Choroid plexus epithelial cell (primary cell): ENCODE results near the gene EMILIN2.

Source experiments
- DNase-seq: peaks from one replicate; pipeline ENCODE4 v3.0.0-alpha.2; 2010; ENCODE audit warnings: low read depth
- H3K4me3 ChIP-seq: 2 replicates; pipeline ENCODE4 v1.5.1; 2011; ENCODE audit warnings: low read depth, mild to moderate bottlenecking, control low read depth, low read length, moderate library complexity
- TF ChIP-seq, protein P1 (sequence below): conservative IDR thresholded peaks from 2 replicates; pipeline ENCODE4 v1.5.1; 2011; ENCODE audit warnings: low read depth, mild to moderate bottlenecking, control low read depth, inconsistent platforms, low read length, moderate library complexity

EMILIN2 gene

DNA sequence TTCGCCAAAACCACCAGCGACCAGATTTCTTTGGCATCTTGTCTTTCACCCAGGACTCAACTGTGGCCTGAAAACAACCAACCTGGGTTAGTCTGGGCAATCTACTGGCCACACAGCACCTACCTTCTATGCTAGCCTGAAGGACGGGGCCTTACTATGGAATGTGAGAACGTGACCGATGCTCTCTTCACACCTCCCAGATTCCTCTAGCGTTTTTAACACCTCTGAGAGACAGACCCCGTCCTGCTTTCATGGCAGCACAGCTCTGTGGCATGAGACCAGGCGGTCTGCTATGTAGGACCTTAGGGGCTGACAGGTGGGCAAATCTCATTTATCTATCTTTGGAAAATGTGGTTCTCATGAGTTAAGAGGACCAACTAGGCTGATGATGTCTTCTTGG, 80.9 kb downstream of the EMILIN2 start:
- H3K4me3 ChIP-seq = no peak overlapping the region
- TF ChIP-seq, protein P1, sequence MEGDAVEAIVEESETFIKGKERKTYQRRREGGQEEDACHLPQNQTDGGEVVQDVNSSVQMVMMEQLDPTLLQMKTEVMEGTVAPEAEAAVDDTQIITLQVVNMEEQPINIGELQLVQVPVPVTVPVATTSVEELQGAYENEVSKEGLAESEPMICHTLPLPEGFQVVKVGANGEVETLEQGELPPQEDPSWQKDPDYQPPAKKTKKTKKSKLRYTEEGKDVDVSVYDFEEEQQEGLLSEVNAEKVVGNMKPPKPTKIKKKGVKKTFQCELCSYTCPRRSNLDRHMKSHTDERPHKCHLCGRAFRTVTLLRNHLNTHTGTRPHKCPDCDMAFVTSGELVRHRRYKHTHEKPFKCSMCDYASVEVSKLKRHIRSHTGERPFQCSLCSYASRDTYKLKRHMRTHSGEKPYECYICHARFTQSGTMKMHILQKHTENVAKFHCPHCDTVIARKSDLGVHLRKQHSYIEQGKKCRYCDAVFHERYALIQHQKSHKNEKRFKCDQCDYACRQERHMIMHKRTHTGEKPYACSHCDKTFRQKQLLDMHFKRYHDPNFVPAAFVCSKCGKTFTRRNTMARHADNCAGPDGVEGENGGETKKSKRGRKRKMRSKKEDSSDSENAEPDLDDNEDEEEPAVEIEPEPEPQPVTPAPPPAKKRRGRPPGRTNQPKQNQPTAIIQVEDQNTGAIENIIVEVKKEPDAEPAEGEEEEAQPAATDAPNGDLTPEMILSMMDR = no peak

DNA sequence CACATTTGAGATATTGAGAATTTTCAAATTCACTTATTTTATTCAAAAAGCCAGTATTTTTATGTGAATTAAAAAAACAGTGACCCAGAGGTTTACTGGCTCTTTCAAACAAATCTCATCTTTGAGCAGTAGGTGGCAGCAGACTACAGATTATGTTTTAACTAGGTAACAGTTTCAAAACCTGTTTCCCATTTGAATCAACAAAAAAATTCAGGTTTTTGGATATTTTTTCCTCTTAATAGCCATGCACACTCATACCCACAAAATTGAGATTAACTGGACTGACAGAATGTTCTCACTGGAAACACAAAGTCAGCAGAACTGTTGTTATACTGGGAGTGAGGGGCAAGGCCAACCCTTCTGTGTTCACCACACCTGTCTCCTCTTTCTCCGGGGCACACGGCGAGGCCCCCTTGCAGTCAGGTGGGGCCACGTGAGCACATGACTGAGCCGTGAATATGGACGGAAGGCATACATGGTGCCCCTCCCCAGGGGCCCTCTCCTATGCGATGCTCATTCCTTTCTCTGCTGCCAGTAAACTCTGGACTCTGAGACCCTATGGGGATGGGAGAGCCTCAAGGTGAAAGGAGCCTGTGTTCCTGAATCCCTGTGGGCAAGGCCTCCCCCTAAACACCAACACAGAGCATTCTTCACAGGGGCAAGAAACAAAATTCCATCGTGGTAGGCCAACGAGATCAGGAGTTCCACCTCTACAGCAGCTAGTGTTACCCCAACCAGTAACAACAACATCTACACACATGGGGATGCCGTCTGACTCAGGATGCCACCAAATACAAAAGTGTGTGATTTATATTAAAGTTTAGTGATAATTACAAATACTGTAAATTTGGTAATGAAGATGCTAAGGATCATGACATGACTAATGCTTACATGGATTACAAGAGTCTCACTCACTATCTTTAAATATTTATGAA, 85.7 kb downstream of the EMILIN2 start:
- no peak overlapping the region for H3K4me3 ChIP-seq
- peak; percentile 83 for DNase-seq
- TF ChIP-seq, protein P1 = peak; percentile 64

More for the DNA sequence above, 80.9 kb downstream of the EMILIN2 start:
- DNase-seq = no peak

DNA sequence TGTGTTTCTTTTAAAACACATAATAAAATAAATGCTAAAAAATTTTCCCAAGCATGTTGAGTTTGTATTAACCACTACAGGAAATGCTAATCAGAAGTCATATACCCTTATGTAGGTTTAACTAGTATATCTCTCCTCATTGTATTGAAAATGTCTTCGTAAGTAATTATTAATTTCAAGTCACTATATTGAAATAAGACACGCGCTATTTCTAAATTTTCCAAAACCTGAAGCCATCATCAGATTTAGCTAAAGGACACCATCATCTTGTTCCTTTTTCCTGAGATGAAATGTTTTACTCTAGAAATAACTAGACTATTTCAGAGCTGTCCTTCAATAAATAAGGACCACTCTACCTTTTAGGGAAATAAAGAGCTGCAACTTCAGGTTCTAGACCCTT, 87.2 kb downstream of the EMILIN2 start:
- no peak overlapping the region for H3K4me3 ChIP-seq
- TF ChIP-seq, protein P1 = no peak
- no peak for DNase-seq

DNA sequence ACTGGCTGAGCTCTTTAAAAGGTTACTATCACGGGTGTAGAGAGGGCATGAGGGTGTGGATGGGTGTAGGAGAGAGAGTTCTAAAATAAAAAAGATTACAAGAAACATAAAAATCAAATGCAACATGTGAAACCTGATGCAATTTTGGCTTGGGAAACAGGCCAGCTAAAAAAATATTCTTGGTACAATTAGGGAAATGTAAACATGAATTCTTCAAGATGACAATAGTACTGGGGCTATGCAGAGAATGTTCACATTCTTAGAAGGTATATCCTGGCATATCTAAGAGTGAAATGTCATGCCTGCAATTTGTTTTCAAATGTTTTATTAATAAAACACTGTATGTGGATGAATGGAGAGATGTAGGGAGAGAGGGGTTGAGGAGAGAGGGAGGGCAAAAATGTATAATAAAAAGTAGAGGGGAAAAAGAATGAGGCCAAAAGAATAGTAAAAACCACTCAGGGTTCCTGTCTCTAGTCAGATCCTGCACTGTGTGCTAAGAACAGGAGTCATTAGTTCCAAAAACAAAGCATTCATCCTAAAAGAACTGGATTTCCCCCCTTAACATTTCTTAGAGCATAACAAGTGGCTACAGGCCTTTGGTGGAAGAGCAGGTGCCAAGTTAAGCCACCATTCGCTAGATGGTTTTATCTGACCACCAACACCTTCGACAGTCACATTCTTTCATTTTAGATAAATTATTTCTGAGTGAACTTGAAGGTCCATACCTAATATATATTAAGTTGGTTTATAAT, 88.8 kb downstream of the EMILIN2 start:
- DNase-seq = peak; percentile 67
- H3K4me3 ChIP-seq = no peak overlapping the region
- TF ChIP-seq, protein P1 = no peak

DNA sequence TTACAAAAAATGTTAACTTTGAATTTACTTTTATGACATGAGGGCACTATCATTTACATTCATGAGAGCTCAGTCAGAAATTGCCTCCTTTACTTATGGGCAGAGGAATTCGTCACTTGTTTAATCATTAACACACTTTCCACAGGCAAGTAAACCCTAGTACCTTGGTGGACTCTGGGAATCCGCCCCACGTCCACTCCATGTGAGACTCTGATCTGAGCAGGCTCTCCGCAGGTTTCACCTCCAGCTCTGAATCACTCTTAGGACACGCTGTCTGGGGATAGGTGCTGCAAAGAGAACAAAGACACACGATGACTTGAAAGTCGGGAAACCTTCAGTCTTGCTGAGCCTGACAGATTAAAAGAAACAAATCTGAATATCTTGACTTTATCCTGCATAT, 92.5 kb downstream of the EMILIN2 start:
- DNase-seq = no peak
- no peak overlapping the region for H3K4me3 ChIP-seq
- TF ChIP-seq, protein P1 = no peak

DNA sequence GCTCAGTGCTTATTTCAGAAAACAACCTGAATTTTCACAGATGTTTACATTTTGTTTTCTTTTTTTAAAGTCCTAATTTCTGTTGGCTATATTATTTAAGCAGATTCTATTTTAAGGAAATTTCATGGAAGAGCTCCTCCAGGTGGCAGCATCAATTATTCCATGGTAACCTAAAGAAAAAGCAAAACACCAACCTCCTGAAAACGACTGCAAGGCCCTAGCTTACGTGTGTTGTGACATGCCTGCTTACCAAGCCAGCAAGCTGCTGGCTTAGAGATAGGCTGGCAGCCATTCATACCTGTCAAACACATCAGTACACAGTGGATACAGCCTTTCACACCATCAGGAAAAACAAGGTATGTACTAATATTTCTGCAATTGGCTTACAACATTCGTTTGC, 101.2 kb downstream of the EMILIN2 start:
- TF ChIP-seq, protein P1 = peak; percentile 63
- DNase-seq = peak; percentile 83

More for the DNA sequence above, 101.2 kb downstream of the EMILIN2 start:
- no peak overlapping the region for H3K4me3 ChIP-seq
